Fibroblast of the aortic adventitia (primary cell): ENCODE data around the gene HCRTR2. TPM values are rescaled to one million over a fixed set of nuclear protein-coding genes. Genes with fewer than 3 reads are reported as not detected.

Experiments used
- DNase-seq: peaks from one replicate; pipeline ENCODE4 v3.0.0-alpha.2; 2010; ENCODE audit warnings: low read depth
- H3K4me3 ChIP-seq: 2 replicates; pipeline ENCODE4 v1.5.1; 2011; ENCODE audit warnings: low read depth, mild to moderate bottlenecking, control low read depth, low read length, moderate library complexity
- CTCF ChIP-seq: IDR thresholded peaks from 2 replicates; pipeline ENCODE4 v1.5.1; 2011; ENCODE audit warnings: mild to moderate bottlenecking, low read length, control low read depth, inconsistent platforms; ENCODE audit not compliant: insufficient read depth
- total RNA-seq: library from RNA; depleted of rRNA; stranded (reverse); fragments of >200 nt; gene quantifications from 2 replicates; pipeline ENCODE4 v1.2.3, GENCODE V29; 2012; ENCODE audit warnings: low replicate concordance

Gene HCRTR2
- total RNA-seq, 1 donor: not detected

- H3K4me3 ChIP-seq: no peak overlapping the region
- no peak for TF ChIP-seq CTCF
- no peak for DNase-seq
These were observed 145.8 kb downstream of the HCRTR2 start for GRCh38 chr6:55319961-55320695.

DNA sequence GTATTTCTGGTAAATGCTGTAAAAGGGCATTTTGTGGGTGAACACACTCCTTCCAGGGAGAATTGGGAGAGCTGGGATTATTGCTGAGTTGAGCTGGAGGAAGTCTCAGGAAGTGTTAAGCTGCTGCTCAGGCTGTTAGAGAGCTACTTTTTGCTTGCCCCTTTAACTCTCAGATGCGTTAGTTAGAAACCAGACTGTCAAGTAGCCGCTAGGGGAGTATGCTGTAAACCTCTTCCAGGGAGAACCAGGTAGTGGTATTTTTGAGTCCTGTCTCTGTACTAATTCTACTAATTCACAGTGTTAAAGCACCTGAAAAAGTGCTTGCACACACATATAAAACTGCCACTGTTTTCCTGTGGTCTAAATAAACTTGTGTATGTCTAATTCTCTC, 146.4 kb downstream of the HCRTR2 start:
- TF ChIP-seq CTCF: no peak
- no peak overlapping the region for H3K4me3 ChIP-seq
- DNase-seq: no peak

DNA sequence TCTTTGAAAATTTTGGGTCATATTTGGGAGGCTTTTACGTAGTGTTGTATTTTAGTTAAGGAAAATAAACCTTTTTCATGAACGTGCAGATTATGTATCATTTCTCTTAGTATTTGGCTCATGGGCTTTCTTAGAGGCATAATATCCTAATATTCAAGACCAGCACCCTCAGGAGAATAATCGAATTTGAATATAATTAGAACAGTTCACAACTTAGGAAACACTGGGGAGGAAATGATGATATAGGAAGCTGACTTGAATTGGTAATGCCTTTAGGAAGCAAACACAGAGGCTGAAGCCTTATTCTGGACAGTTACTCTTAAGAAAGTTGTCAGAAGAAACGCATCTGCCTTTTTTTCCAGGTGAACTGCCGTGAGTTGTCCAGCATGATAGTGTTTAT, 152.9 kb downstream of the HCRTR2 start, which contains the start of gene GFRAL:
GFRAL (plus strand) TSS at position 301 of the 400 bp plus-strand sequence; CDS start at position 387, 86 bp downstream.
- no peak for TF ChIP-seq CTCF
- H3K4me3 ChIP-seq: no peak within 1 kb of the TSS
- no peak for DNase-seq

Other genes with a start within 250 kb of the HCRTR2 start
- not detected in 2 replicates for gene GFRAL, start 153.0 kb downstream of the HCRTR2 start, total RNA-seq